Cardiac septum (tissue), 1 donor: ENCODE results near the gene MPP2. TPM values are rescaled to one million over a fixed set of nuclear protein-coding genes. Genes with fewer than 3 reads are reported as not detected.
"Not testable (repeated sequence)": the region's sequence is repeated elsewhere in the genome, so short reads cannot be mapped to it uniquely, and the experiment has no call there.

Experiments used
- DNase-seq: peaks from one replicate; pipeline ENCODE4 v3.0.0-alpha.2; 2020; ENCODE audit warnings: low spot score
- intact Hi-C: fragments of 100-400 bp; cut with DNase I; formaldehyde crosslinking; loops from one replicate; pipeline ENCODE4 v1.14.0; 2022
- total RNA-seq: library from RNA; stranded (reverse); fragmentation: NEBNext Ultra II Directional; extraction: Animal tissue kit (Norgen Biotek cat#: 25700); gene quantifications from one replicate; pipeline ENCODE4 v1.2.1, GENCODE V29; 2021
- donor health status: DM: no; HTN: no; CAD: no.

The MPP2 gene
- total RNA-seq, 1 donor from 2014 or later: 13.8 TPM

DNA sequence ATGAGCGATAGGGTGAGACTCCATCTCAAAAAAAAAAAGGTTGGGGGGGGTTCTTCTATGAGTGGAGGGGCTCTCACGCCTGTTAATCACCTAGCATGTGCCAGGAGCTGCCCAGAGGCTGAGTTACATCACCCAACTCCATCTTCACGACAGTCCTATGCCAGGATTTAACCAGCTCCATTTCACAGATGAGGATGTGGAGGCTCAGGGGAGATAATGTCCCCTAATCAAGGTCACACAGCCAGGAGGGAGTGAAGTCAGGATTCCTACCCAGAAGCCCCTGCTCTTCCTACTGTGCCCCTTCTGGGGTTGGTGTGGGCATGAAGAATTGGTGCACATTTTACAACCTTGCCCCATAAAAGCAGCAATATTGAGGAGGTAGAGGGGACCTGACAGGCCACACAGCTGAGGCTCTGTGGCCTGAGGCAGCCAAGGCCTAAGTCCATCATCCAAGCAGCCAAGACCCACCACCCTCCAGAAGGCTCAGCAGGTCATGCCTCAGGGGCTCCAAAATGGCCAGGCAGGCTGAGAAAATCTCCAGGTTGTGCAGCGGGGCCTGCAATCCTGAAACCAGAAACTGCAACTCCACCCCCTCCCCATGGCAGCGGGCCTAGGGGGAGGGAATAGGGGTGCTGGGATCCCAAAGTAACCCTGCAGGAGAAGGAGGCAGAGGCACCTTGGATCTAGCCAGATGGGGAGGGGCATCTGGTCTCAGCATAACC lies 28.0 kb upstream of the MPP2 start:
- intact Hi-C loops: no loop called here
- DNase-seq: no peak

- DNase-seq: no peak
- intact Hi-C loops: no loop called here
These were observed 25.6 kb upstream of the MPP2 start for GRCh38 chr17:43932923-43933322.

- no peak for DNase-seq
- intact Hi-C loops: no loop called here
These were observed 25.0 kb upstream of the MPP2 start for GRCh38 chr17:43932357-43932756.

DNA sequence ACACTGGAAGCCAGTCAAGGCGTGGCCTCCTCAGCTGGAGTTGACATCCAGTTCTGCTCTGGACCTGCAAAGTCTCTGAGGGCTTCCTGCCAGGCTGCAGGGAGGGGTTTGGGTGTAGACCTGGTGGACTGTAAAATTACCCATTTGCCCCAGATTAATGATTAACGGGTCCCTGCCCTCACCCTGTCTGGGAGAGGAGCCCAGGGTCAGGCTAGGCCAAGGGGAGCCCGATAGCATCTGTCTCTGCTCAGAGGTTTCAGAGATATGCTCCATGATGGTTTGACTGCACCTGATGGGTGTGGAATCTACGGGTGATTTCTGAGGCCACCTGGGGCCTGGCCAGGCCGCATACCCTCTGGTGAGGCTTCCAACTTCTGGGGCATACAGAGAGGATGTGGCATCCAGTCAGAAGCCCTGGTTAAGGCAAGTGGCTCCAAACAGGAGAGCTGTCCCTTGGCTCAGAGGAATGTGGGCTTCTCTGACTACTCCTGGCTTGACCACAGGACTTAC lies 23.8 kb upstream of the MPP2 start:
- intact Hi-C loops: no loop called here
- DNase-seq: no peak

- intact Hi-C loops: no loop called here
- DNase-seq: no peak
These were observed 21.3 kb upstream of the MPP2 start for GRCh38 chr17:43928609-43929008.

GRCh38 chr17:43927929-43928328 lies 20.6 kb upstream of the MPP2 start:
- intact Hi-C loops, DNase-seq: not testable (repeated sequence)

- intact Hi-C loops: no loop called here
- DNase-seq: no peak
These were observed 19.9 kb upstream of the MPP2 start for GRCh38 chr17:43927060-43927864.

DNA sequence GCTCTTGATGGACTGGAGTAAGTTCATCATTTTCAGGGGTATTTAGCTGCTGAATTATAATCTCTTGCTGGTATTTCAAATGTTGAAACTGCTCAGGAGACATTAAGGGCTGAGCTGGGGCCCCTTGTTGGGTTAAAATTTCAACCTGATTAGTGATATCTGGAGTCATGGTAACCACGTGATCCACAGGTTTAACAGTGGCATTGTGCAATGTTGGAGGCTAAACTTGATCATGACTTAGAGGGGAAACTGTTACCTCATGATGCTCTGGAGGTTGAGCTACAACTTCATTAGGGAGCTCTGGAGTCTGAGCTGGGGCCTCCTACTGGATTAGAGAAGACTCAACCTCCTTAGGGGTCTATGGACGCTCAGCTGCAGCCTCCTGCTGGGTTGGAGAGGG lies 17.2 kb upstream of the MPP2 start:
- intact Hi-C loops: no loop called here

GRCh38 chr17:43920500-43921095 lies 13.3 kb upstream of the MPP2 start:
- intact Hi-C loops: no loop called here
- DNase-seq: no peak

More for the DNA sequence above, 17.2 kb upstream of the MPP2 start:
- no peak for DNase-seq

- intact Hi-C loops: no loop called here
- DNase-seq: no peak
These were observed 10.7 kb upstream of the MPP2 start for GRCh38 chr17:43918026-43918389.

- no peak for DNase-seq
These were observed 10.2 kb upstream of the MPP2 start for GRCh38 chr17:43917348-43918025.

GRCh38 chr17:43917016-43917347 lies 9.6 kb upstream of the MPP2 start:
- DNase-seq: no peak
- intact Hi-C loops: no loop called here

More at GRCh38 chr17:43917348-43918025, 10.2 kb upstream of the MPP2 start:
- intact Hi-C loops: no loop called here

GRCh38 chr17:43916385-43916784 lies 9.0 kb upstream of the MPP2 start:
- no peak for DNase-seq
- intact Hi-C loops: no loop called here

DNA sequence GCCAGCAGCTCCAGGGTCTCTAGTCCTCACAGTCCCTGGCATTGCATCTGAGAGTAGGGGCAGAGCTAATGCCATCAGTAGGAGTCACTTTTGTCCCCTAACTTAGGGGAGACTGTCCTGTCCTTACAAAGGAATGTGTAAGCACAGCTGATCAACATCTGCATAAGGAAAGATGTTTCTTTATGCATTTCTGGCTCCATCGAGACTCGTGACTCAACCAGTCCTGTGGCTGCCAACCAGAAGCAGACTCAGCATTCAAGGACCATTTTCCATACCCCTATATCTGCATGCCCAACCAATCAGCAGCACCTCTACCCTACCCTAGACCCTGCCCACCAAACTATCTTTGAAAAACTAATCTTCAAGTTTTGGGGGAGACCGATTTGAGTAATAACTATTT lies 8.2 kb upstream of the MPP2 start:
- intact Hi-C loops: no loop called here

DNA sequence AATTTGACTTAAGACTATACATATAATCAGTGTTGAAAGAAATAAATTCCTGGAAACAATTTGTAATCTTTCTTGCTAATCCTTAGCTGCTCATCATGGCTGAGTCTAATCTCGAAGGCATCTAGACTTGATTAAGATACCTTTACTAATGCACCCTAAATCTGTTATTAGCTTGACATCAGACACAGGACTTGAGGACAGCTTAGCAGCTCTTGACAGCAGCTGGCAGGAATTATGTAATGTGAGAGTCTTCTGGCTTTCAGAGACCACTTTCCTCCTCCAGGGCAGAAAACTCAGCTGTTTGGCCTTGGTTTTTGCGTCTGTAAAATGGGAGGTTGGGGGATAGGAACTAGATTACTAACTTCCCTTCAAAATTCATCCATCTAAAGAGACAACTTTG lies 7.1 kb upstream of the MPP2 start:
- DNase-seq: no peak
- intact Hi-C loops: no loop called here

More for the DNA sequence above, 8.2 kb upstream of the MPP2 start:
- no peak for DNase-seq

GRCh38 chr17:43913584-43913983 lies 6.2 kb upstream of the MPP2 start:
- intact Hi-C loops: no loop called here
- DNase-seq: no peak

- no peak for DNase-seq
- intact Hi-C loops: no loop called here
These were observed 5.4 kb upstream of the MPP2 start for GRCh38 chr17:43912635-43913304.

- intact Hi-C loops: no loop called here
- no peak for DNase-seq
These were observed 4.6 kb upstream of the MPP2 start for GRCh38 chr17:43911904-43912303.

- DNase-seq: no peak
- intact Hi-C loops: no loop called here
These were observed 2.3 kb upstream of the MPP2 start for GRCh38 chr17:43909537-43910231.
